ENCODE results near the gene SLAIN2. TPM values are rescaled to one million over a fixed set of nuclear protein-coding genes. Genes with fewer than 3 reads are reported as not detected.

Gene SLAIN2
- 20.6 and 20.7 TPM in 2 replicates for total RNA-seq

DNA sequence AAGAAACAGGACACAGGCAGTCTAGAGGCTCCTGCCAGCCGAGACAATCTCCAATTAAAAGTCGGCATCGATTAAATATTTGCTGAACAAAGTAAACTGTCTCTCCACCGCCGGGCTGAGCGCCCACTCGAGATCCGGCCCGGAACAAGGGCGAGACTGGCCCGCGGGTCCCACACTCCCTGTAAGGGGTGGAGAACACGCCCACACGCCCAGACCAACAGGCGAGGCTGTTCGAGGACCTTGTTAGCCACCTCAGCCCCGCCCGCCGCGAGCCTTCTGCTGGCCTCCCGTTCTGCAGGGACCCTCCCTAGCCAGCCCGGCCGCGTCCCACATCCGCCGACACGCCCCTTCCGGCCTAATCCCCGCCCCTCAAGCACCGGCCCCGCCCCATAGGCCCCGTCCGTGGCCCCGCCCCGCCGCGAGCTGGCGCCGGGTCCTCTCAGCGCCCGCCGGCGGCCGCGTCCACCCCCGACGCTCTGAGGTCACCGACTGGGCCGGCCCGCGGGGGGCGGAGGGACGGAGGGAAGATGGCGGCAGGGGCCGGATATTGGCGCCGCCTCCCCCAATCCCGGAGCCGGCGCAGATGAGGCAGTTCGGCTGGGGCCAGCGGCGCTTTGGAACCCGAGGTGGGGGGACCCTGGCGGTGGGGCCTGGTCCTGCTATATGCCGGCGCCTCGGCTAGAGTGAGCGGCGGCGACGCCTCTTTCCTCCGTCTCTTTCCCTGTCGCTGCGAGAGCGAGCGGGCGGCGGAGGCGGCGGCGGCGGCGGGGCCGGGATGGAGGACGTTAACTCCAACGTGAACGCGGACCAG is at the start of gene SLAIN2:
TSS of gene SLAIN2 (plus strand) at position 565 of the 811 bp plus-strand sequence. CDS start at position 776, 211 bp downstream.

Other genes starting within 250 kb of the SLAIN2 start
- gene TXK, start 207.3 kb upstream of the SLAIN2 start, total RNA-seq = 0.09 and 0.11 TPM in 2 replicates
- 0.95 and 1.6 TPM in 2 replicates for gene TEC, start 71.7 kb upstream of the SLAIN2 start, total RNA-seq
- 0.09 and 0.11 TPM in 2 replicates for gene SLC10A4, start 141.8 kb downstream of the SLAIN2 start, total RNA-seq
- not detected in 2 replicates for gene ZAR1, start 148.7 kb downstream of the SLAIN2 start, total RNA-seq